Right renal pelvis (tissue), 4 donors: Measurements from ENCODE around the gene GALM. TPM values are rescaled to one million over a fixed set of nuclear protein-coding genes. Genes with fewer than 3 reads are reported as not detected.
"Not testable (repeated sequence)": the region's sequence is repeated elsewhere in the genome, so short reads cannot be mapped to it uniquely, and the experiment has no call there.

Experiments
- DNase-seq, 4 donors: peaks; one replicate each; pipeline ENCODE4 v3.0.0-alpha.2; 2013; ENCODE audit warnings: low read depth in 4 of 4, low spot score in 3 of 4, missing footprints in 1 of 4
- polyA plus RNA-seq, 4 donors: library from polyadenylated mRNA; unstranded; fragments of 120-200 nt; gene quantifications; one replicate each; pipeline ENCODE4 v1.2.1, GENCODE V29; 2013; ENCODE audit not compliant: insufficient read length in 4 of 4

The GALM gene
- polyA plus RNA-seq, 4 donors = 60.5 to 63.8 (median 61.9) TPM

DNA sequence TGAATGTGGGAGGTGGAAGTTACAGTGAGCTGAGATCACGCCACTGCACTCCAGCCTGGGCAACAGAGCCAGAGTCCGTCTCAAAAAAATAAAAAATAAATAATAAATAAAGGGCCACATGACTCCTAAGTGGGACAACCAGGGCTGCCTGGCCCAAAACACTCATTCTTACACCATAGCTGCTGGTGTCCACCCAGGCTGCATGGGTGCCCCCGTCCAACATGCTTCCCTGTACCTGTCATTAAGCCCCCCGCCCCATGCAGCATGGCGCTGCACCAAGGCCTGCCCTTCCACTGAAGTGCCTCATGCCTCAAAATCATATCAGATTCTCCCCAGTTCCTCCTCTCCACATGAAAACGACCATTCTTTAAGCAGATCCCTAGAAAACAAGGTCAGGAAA is 10.8 kb downstream of the GALM start:
- DNase-seq = no peak

DNA sequence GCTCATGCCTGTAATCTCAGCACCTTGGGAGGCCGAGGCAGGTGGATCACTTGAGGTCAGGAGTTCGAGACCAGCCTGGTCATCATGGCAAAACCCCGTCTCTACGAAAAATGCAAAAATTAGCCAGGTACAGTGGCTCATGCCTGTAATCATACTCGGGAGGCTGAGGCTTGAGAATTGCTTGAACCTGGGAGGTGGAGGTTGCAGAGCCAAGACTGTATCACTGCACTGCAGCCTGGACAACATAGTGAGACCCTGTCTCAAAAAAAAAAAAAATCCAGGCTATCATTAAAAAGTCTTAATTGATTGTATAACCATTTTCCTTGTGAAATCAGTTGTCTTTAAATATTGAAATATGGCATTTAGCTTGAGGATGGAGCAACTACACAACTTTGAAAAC is 15.0 kb downstream of the GALM start:
- DNase-seq = not testable (repeated sequence)

DNA sequence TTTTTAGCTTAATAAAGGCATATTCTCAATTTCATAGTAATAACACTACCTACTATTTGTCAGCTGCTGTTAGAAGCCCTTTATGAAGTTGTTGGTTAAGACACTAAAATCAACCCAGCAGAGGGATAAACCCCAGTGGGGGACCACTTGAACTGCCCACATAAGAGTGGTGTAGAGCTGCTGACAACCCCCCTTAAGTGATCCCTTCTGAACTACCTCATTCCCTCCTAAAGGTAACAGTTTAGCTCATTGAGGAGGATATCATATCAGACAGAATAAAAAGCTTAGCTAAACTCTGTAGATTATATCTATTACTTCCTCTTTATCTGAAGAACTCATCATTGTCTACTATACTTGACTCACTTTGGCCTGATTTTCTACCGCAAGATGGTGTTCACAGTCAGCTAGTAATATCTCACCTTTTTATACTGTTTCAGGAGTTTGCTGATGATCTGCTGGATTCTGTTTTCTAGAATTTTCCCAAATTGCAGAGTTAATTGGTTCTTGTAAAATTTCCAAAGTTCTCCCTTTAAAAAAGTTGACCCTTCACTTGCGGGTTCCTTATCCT is 16.2 kb downstream of the GALM start:
- no peak for DNase-seq

DNA sequence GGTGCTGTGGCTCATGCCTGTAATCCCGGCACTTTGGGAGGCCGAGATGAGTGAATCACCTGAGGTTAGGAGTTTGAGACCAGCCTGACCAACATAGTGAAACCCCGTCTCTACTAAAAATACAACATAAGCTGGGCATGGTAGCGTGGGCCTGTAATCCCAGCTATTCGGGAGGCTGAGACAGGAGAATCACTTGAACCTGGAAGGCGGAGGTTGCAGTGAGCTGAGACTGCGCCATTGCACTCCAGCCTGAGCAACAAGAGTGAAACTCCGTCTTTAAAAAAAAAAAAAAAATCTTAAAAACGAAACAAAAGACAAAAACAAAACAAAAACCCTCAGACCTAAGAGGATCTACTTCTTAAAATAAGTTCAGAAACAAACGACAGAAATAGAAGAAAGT is 16.7 kb downstream of the GALM start:
- not testable (repeated sequence) for DNase-seq

GRCh38 chr2:38683766-38684165 is 17.9 kb downstream of the GALM start:
- DNase-seq = no peak

DNA sequence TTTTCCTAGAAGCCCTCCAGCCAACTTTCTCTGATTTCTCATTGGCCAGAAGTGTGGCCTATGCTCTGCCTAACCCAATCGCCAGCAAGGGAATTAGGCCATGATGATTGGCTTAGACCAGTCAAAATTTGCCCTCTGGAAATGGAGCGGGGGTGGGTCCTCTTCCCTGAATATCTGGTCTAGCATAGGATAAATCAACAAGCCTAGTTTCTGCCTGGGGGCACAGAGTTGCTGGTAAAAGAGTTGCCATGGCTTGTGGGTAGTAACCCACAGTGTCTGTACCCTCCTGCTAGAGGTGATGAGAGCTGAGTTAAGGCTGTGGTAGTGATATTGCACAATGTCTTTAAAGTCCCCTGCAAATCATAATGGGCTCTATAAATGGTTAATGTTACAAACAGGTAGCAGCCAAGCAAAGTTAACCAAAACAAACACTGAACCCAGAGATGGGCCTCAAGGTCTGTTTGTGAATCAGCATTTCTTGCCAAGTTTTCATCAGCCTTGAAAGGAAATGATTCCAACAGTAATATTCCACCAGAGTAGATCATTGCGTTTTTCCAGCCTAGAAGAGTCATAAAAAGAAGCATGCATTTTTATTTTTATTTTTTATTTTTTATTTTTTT is 19.3 kb downstream of the GALM start:
- DNase-seq = no peak

GRCh38 chr2:38690499-38691420 is 24.8 kb downstream of the GALM start:
- DNase-seq = no peak

DNA sequence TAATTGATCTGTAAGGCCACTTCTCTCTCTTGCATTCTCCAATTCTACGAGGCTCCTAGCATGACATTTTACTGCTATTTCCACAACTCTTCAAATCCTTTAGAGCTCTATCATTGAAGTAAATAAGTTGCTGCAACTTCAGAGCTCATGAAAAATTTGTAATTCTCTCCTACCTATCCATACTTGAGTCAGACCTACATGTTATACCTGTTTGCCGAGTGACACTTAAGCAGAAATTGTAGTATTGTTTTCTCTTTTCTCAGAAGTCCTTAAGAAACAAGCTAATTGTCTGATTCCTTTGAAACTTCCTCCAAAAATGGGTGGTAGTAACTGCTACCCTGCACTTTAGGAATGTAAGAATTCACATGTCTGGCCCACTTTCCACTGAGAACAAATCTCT is 26.1 kb downstream of the GALM start:
- no peak for DNase-seq

- DNase-seq = no peak
Observed at GRCh38 chr2:38692636-38693318, 26.9 kb downstream of the GALM start.

DNA sequence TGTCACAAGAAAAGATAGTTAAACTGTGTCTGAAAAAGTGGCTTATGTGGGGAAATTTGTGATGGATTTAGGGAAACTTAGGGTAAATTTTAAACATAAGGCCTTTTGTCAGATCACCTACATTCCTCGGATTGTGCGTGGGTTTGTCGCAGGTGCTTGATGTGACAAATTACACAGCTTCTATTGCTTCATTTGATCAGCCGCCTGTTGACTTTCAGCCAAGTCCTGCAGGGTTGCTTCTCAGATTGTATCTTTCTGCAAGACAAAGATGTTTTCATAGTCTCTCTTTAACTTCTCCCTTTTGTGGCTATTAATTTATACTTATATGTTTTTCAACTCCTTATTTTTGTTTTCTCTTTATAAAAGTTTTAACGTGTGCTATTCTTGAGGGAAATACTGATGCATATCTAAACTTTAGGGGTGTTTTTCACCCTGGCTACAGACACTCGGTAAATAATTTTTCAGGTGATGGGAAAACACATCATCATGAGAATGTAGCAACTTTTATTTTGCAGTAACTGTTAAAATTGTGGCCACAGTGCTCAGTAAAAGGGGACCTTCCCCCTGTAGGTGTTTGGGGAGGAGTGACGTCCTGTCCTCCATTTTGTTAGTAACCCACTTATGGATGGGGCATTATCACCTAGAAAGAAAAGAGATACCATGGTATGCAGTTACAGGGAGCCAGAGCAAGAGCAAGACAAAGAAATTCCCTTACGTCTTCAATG is 31.4 kb downstream of the GALM start:
- DNase-seq = no peak

GRCh38 chr2:38698467-38699003 is 32.6 kb downstream of the GALM start:
- no peak for DNase-seq

DNA sequence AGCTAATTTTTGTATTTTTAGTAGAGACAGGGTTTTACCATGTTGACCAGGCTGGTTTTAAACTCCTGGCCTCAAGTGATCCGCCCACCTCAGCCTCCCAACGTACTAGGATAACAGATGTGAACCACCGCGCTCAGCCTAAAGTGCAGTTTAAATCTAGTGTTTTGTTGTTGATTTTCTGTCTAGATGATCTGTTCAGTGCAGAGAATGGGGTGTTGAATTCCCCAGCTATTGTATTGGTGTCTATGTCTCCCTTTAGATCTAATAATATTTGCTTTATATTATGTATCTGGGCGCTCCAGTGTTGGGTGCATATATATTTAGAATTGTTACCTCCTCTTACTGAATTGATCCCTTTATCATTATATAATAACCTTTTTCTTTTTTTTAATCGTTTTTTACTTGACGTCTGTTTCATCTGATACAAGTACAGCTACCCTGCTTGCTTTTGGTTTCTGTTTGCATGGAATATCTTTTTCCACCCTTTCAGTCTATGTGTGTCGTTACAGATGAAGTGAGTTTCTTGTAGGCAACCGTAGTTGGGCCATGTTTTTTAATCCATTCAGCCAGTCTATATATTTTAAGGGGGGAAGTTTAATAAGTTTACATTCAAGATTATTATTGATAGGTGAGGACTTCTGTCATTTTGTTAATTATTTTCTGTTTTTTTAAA is 34.3 kb downstream of the GALM start:
- DNase-seq = no peak

DNA sequence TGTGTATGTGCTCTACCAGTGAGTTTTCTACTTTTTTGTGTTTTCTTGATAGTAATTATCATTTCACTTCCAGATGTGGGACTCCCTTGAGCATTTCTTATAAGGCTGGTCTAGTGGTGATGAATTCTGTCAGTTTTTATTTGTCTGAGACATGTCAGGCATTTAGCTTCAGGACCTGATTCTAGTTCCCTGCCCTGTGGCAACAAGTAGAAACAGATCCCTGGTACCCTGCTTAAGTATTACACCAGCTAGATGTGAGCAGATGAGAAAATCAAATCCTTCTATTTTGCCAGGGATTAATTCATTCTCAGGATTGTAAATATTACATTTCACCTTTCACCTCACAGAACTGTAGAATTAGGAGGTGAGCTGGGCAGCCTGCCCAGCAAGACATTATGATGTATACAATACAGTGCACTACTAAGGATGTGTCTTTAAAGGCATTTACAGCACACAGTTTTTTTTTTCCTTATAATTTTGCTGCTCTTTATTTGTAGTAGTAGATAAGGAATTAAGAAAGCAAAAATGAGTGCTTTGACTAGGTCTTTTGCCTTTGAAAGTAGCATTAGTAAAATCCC is 35.1 kb downstream of the GALM start:
- no peak for DNase-seq

DNA sequence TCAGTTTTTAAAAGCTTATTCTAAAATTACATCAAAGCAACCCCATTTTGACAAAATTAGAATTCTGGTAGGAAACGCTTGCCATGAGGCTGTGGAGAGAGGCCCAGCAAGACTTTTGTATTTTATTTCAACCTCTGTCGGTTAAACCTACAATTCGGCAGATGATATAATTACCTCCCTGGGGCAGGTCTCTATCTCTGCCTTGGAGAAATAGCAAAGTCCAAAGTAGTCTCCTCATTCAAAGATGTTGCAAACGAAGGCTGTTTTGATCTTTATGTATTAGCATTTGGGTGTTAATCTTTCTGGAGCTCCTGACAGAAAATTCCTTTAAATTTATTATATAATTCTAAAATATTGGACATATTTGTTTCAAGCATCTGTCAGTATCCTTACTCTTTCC is 35.6 kb downstream of the GALM start:
- DNase-seq = no peak

- DNase-seq = no peak
Observed at GRCh38 chr2:38702413-38702812, 36.5 kb downstream of the GALM start.

- DNase-seq = not testable (repeated sequence)
Observed at GRCh38 chr2:38703336-38703735, 37.4 kb downstream of the GALM start.

DNA sequence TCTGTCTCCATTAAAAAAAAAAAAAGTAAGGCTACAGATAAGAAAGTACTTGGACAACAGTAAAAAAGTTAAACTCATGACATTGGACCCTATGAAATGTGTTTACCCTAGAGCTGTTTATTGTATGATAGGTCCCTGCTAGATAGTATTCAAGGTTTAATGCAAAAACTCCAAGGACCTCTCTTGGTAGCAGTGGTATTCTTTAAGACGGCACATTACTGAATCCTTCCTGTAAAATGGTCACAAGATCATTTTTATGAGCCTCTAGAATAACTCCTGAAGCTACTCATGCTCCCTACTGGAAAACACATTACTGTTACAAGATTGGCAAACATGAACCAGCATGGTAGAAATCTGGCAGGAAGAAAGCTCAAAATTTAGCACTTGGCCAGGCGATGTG is 38.8 kb downstream of the GALM start:
- DNase-seq = no peak

- DNase-seq = no peak
Observed at GRCh38 chr2:38706846-38707345, 41.0 kb downstream of the GALM start.

DNA sequence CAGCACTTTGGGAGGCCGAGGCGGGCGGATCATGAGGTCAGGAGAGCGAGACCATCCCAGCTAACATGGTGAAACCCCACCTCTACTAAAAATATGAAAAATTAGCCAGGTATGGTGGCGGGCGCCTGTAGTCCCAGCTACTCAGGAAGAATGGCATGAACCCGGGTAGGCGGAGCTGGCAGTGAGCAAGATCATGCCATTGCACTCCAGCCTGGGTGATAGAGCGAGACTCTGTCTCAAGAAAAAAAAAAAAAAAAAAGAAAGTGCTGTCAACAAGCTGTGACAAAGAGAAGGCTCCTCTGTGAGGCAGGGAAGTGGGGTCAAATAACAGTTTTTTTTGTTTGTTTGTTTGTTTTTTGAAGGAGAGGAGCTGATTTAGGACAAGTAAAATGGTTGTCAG is 42.6 kb downstream of the GALM start:
- not testable (repeated sequence) for DNase-seq
